OCI-LY7 (cell line): ENCODE data around the gene EGFL7.

Source experiments
- EZH2phosphoT487 ChIP-seq: fragments of 200-600 bp; sonication (generic); IDR thresholded peaks from 2 replicates; pipeline ENCODE4 v1.6.1; 2018; ENCODE audit warnings: low read depth, borderline replicate concordance, mild to moderate bottlenecking, mixed run types, antibody characterized with exemption, low read length, moderate library complexity, mixed read lengths
- TF ChIP-seq, protein P1 (sequence below): fragments of 200-600 bp; sonication (generic); conservative IDR thresholded peaks from 2 replicates; pipeline ENCODE4 v1.5.1; 2014; ENCODE audit warnings: mild to moderate bottlenecking, antibody characterized with exemption, low read length, moderate library complexity, mixed read lengths

- TF ChIP-seq, protein P1, sequence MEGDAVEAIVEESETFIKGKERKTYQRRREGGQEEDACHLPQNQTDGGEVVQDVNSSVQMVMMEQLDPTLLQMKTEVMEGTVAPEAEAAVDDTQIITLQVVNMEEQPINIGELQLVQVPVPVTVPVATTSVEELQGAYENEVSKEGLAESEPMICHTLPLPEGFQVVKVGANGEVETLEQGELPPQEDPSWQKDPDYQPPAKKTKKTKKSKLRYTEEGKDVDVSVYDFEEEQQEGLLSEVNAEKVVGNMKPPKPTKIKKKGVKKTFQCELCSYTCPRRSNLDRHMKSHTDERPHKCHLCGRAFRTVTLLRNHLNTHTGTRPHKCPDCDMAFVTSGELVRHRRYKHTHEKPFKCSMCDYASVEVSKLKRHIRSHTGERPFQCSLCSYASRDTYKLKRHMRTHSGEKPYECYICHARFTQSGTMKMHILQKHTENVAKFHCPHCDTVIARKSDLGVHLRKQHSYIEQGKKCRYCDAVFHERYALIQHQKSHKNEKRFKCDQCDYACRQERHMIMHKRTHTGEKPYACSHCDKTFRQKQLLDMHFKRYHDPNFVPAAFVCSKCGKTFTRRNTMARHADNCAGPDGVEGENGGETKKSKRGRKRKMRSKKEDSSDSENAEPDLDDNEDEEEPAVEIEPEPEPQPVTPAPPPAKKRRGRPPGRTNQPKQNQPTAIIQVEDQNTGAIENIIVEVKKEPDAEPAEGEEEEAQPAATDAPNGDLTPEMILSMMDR, result no peak
- no peak for TF ChIP-seq EZH2phosphoT487
Measured at GRCh38 chr9:136620441-136621018, 42.2 kb upstream of the EGFL7 start.
